GM23248 (cell line): ENCODE results near the gene GPRC6A.
"Not testable (repeated sequence)": the region's sequence is repeated elsewhere in the genome, so short reads cannot be mapped to it uniquely, and the experiment has no call there.

Source experiments
- EZH2 ChIP-seq: fragments of 200-600 bp; sonication (generic); IDR thresholded peaks from 2 replicates; pipeline ENCODE4 v1.6.1; 2018; ENCODE audit warnings: antibody characterized with exemption, mild to moderate bottlenecking; ENCODE audit not compliant: insufficient read depth, poor library complexity, severe bottlenecking
- EZH2phosphoT487 ChIP-seq: fragments of 200-600 bp; sonication (generic); IDR thresholded peaks from 2 replicates; pipeline ENCODE4 v1.6.1; 2018; ENCODE audit warnings: antibody characterized with exemption, moderate library complexity, mild to moderate bottlenecking, low read depth; ENCODE audit not compliant: insufficient read depth

DNA sequence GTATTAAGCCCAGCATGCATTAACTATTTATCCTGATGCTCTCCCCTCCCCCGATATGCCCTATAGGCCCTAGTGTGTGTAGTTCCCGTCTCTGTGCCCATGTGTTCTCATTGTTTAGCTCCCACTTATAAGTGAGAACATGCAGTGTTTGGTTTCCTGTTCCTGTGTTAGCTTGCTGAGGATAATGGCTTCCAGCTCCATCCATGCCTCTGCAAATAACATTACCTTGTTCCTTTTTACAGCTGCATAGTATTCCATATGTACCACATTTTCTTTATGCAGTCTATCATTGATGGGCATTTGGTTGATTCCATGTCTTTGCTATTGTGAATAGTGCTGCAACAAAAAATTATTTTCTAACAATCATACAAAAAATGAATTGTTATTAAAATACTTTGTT is 5.6 kb upstream of the GPRC6A start:
- not testable (repeated sequence) for TF ChIP-seq EZH2, EZH2phosphoT487
